ENCODE results near the gene GALNT14. TPM values are rescaled to one million over a fixed set of nuclear protein-coding genes. Genes with fewer than 3 reads are reported as not detected.

The GALNT14 gene
- total and polyA plus RNA-seq, 10 of the 15 experiments (the other 5 are each of a cell fraction or from before 2014, with no cell fraction given), result 3.7 to 17.8 (median 6.0) TPM

DNA sequence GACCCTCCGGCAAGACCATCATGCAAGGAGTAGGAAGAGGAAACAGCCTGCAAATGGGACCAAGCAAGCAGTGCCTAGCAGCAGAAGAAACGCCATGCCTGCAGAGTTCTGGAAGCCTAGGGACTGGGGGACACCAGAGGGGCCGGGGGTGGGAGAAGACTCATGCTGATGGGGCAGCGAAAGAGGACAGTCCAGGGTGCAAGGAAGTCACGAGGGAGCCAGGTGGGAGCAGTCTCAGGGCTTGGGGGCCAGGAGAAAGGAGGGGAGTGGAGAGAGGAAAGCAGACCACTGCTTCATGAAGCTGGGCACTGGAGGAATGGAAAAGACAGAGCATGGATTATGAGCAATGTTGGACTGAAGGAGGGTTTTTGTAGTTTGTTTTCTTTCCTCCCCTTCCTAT, 211.6 kb downstream of the GALNT14 start:
- POLR2A ChIA-PET, result no interaction called here
- WGBS (ENCODE audit: insufficient coverage, insufficient replicate concordance, low lambda C conversion rate, missing lambda C conversion rate), result 17% methylated on average over 4 of the region's 5 CpGs
- in situ Hi-C loops (cut with MboI), result no loop called here

More for the DNA sequence above, 211.6 kb downstream of the GALNT14 start:
- CTCF ChIA-PET, result no interaction called here
- Histone ChIP-seq H3K4me2 (ENCODE audit: control insufficient read depth, insufficient read depth) (no peak overlapping the region), H3K4me1 (ENCODE audit: control insufficient read depth, insufficient read depth, low read length) (no peaks in the 10 kb centered on the region), H3K79me2 (ENCODE audit: control insufficient read depth, insufficient read depth, low read length) (no peaks in the 10 kb centered on the region), H3K27ac (ENCODE audit: control insufficient read depth, insufficient read depth) (no peak overlapping the region), H2AFZ (ENCODE audit: control insufficient read depth, low read depth, low read length) (no peak overlapping the region), H3K9me3 (replicated peaks; ENCODE audit: control insufficient read depth, insufficient read depth, low read length) (no peaks in the 10 kb centered on the region), H3K4me3 (no peak overlapping the region), H4K20me1 (ENCODE audit: control insufficient read depth, insufficient read depth) (no peaks in the 10 kb centered on the region), H3K27me3 (replicated peaks in 1 of 2; ENCODE audit: control insufficient read depth in 2 of 2, insufficient read depth in 2 of 2, low read length in 1 of 2) (no peaks in the 10 kb centered on the region; a peak in 3 of 4 replicates), H3K9ac (ENCODE audit: control insufficient read depth, insufficient read depth, low read length) (no peak overlapping the region), H3K36me3 (ENCODE audit: control insufficient read depth in 2 of 2, insufficient read depth in 2 of 2, low read length in 1 of 2) (peaks cover 0 to 2% of the 10 kb centered on the region in 2 experiments; a peak in 1 of 4 replicates)
- no TSS peak for BruUV-seq (replicated peaks)
- FAIRE-seq (no peak), ATAC-seq (no peak), DNase-seq (ENCODE audit: low read depth, low spot score) (no peak)
- RAD21 ChIA-PET (ENCODE audit: unreplicated experiment), result no interaction called here
- SMC1A ChIA-PET (ENCODE audit: uncharacterized antibody, unreplicated experiment), result no interaction called here
- TF ChIP-seq CBX3 (IDR thresholded peaks at IDR 0.05; ENCODE audit: borderline replicate concordance, low read depth), result no peak
- TF ChIP-seq TARDBP (IDR thresholded peaks at IDR 0.05; ENCODE audit: borderline replicate concordance), result no peak
- TF ChIP-seq TBL1XR1 (IDR thresholded peaks at IDR 0.05; ENCODE audit: low read depth, low read length), result no peak
- TF ChIP-seq FOS (IDR thresholded peaks at IDR 0.05; ENCODE audit: borderline replicate concordance, extremely low read depth, insufficient read length), result no peak
- TF ChIP-seq, protein P1, sequence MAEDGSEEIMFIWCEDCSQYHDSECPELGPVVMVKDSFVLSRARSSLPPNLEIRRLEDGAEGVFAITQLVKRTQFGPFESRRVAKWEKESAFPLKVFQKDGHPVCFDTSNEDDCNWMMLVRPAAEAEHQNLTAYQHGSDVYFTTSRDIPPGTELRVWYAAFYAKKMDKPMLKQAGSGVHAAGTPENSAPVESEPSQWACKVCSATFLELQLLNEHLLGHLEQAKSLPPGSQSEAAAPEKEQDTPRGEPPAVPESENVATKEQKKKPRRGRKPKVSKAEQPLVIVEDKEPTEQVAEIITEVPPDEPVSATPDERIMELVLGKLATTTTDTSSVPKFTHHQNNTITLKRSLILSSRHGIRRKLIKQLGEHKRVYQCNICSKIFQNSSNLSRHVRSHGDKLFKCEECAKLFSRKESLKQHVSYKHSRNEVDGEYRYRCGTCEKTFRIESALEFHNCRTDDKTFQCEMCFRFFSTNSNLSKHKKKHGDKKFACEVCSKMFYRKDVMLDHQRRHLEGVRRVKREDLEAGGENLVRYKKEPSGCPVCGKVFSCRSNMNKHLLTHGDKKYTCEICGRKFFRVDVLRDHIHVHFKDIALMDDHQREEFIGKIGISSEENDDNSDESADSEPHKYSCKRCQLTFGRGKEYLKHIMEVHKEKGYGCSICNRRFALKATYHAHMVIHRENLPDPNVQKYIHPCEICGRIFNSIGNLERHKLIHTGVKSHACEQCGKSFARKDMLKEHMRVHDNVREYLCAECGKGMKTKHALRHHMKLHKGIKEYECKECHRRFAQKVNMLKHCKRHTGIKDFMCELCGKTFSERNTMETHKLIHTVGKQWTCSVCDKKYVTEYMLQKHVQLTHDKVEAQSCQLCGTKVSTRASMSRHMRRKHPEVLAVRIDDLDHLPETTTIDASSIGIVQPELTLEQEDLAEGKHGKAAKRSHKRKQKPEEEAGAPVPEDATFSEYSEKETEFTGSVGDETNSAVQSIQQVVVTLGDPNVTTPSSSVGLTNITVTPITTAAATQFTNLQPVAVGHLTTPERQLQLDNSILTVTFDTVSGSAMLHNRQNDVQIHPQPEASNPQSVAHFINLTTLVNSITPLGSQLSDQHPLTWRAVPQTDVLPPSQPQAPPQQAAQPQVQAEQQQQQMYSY (CRISPR knock-in tag; IDR thresholded peaks at IDR 0.05), result no peak
- TF ChIP-seq, protein P2, sequence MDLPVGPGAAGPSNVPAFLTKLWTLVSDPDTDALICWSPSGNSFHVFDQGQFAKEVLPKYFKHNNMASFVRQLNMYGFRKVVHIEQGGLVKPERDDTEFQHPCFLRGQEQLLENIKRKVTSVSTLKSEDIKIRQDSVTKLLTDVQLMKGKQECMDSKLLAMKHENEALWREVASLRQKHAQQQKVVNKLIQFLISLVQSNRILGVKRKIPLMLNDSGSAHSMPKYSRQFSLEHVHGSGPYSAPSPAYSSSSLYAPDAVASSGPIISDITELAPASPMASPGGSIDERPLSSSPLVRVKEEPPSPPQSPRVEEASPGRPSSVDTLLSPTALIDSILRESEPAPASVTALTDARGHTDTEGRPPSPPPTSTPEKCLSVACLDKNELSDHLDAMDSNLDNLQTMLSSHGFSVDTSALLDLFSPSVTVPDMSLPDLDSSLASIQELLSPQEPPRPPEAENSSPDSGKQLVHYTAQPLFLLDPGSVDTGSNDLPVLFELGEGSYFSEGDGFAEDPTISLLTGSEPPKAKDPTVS (IDR thresholded peaks at IDR 0.05; ENCODE audit: low read depth, low read length), result no peak
- TF ChIP-seq SIX5 (IDR thresholded peaks at IDR 0.05; ENCODE audit: low read depth, low read length, severe bottlenecking), result no peak
- TF ChIP-seq KAT2A (conservative IDR thresholded peaks at IDR 0.05; ENCODE audit: control insufficient read depth, low read depth, low read length), result no peak
- intact Hi-C loops (cut with micrococcal nuclease; ENCODE audit: unreplicated experiment), result no loop called here
